ENCODE measurements around the gene SPAG6.
A peak's percentile ranks its signal among the peaks of the same experiment; 100 is the strongest.

DNA sequence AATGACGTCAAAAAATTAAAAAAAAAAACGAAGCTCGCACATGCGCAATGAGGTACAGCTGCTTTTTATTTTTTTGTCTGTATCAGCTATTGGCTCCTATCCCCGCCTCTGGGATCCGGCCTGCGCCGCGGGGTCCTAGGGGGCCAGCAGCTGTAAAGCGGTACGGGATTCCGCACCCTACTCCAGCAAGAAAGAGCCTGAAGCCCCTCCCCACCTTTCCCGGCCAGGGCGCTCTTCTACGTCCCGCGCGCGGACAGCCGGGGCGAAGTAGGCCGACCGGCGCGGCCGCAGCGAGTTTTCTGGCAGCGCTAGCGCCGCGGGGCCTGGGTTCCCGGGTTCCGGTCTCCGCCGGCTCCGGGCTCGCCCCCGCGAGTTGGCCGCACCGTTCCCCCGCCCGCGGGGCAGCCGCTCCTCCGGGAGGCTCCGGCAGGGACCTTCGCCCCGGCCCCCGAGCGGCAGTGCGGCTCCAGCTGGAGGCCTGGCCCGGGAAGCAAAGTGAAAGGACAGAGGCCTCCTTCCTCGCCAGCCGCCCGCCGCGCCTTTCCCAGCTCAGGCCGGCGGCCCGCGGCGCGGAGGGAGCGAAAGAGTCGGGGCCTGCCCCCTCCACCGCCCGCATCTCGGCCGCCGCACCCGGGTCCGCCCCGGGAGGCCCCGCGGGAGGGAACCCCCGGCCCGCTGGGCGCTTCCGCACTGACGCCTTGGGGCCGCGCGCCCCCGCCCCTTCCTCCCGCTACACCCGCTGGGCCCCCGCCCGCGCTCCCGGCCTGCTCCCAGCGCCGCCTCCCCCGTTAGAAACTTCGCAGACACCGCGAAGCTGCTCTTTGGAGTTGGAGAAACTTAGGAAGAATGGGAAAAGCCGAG, 4.7 kb upstream of the SPAG6 start:
- TF ChIP-seq POLR2AphosphoS5 (IDR thresholded peaks at IDR 0.05; ENCODE audit: low read depth, low read length) (peak; percentile 64), POLR2A (IDR thresholded peaks at IDR 0.05; ENCODE audit: low read depth, low read length) (peak; percentile 59; the same call in 1 of the 2 replicates)

Measured in GM12891 (cell line).